HepG2 (cell line): ENCODE measurements around the gene ALDH3A2. TPM values are rescaled to one million over a fixed set of nuclear protein-coding genes. Genes with fewer than 3 reads are reported as not detected.

ENCODE experiments used
- AGO1 ChIP-seq: fragments of 200-400 bp; formaldehyde crosslinking; IDR thresholded peaks from 2 replicates; pipeline ENCODE4 v1.6.1; 2017; ENCODE audit warnings: mild to moderate bottlenecking, low read depth, low read length, moderate library complexity; ENCODE audit not compliant: poor library complexity, severe bottlenecking
- CREB1 ChIP-seq, 2 experiments: fragments of 450-650 bp in 1 of 2; IDR thresholded peaks; 2 replicates each; pipeline ENCODE4 v1.6.1; 2016 to 2017; ENCODE audit warnings: control low read depth in 1 of 2, mild to moderate bottlenecking in 1 of 2, missing compliant biosample characterization in 1 of 2, missing genetic modification characterization in 1 of 2
- ELF3 ChIP-seq: IDR thresholded peaks from 2 replicates; pipeline ENCODE4 v1.6.1; 2016; ENCODE audit warnings: missing genetic modification reagents, missing compliant biosample characterization
- EP300 ChIP-seq, 3 experiments: sonication (generic) in 1 of 3; formaldehyde crosslinking in 1 of 3; IDR thresholded peaks; 2 replicates each; pipeline versions ENCODE4 v1.5.1 to v1.6.1; 2011 to 2020; ENCODE audit warnings: low read depth in 2 of 3, low read length in 2 of 3, borderline replicate concordance in 1 of 3, improper control_type of control experiment in 1 of 3, mild to moderate bottlenecking in 1 of 3, missing genetic modification reagents in 1 of 3, moderate library complexity in 1 of 3
- HNF4A ChIP-seq: sonication (generic); formaldehyde crosslinking; IDR thresholded peaks from 2 replicates; pipeline ENCODE4 v1.4.0; 2020; ENCODE audit warnings: missing genetic modification reagents
- SMAD3 ChIP-seq: sonication (generic); formaldehyde crosslinking; IDR thresholded peaks from 2 replicates; pipeline ENCODE4 v1.4.0; 2020; ENCODE audit warnings: missing genetic modification reagents
- SMYD3 ChIP-seq: sonication (generic); formaldehyde crosslinking; IDR thresholded peaks from 2 replicates; pipeline ENCODE4 v1.8.1; 2023; ENCODE audit warnings: mild to moderate bottlenecking, missing genetic modification reagents
- YEATS2 ChIP-seq: sonication (generic); formaldehyde crosslinking; IDR thresholded peaks from 2 replicates; pipeline ENCODE4 v1.4.0; 2020; ENCODE audit warnings: missing genetic modification reagents, borderline replicate concordance
- ZFP62 ChIP-seq: sonication (generic); formaldehyde crosslinking; IDR thresholded peaks from 2 replicates; pipeline ENCODE4 v1.4.0; 2020; ENCODE audit warnings: missing genetic modification reagents
- ZNF543 ChIP-seq: sonication (generic); formaldehyde crosslinking; IDR thresholded peaks from 2 replicates; pipeline ENCODE4 v1.4.0; 2020; ENCODE audit warnings: mild to moderate bottlenecking, missing genetic modification reagents
- ZNF552 ChIP-seq: sonication (generic); formaldehyde crosslinking; IDR thresholded peaks from 2 replicates; pipeline ENCODE4 v1.9.0; 2022; ENCODE audit warnings: missing genetic modification reagents, mild to moderate bottlenecking, borderline replicate concordance
- polyA plus RNA-seq, 8 experiments: library from polyadenylated mRNA; depleted of rRNA in 3 of 8; stranded (reverse) in 7 of 8; unstranded in 1 of 8; fragments of >200 nt; fragmentation: Illumina TruSeq in 4 of 8; extraction: Trizol in 4 of 8; gene quantifications; 2 replicates each; pipeline versions ENCODE4 v1.2.1 to v1.2.3, GENCODE V29; 2011 to 2016; ENCODE audit warnings: low read depth in 4 of 8, missing spikeins in 1 of 8, mixed read lengths in 1 of 8; ENCODE audit not compliant: insufficient read depth in 1 of 8
- total RNA-seq, 5 experiments: library from RNA; depleted of rRNA; stranded (reverse); fragments of >200 nt; fragmentation: Illumina TruSeq; extraction: Trizol; gene quantifications; 2 replicates each; pipeline ENCODE4 v1.2.3, GENCODE V29; 2016; ENCODE audit warnings: low read depth in 1 of 5
- TF ChIP-seq, protein P1 (sequence below): sonication (generic); formaldehyde crosslinking; IDR thresholded peaks from 2 replicates; pipeline ENCODE4 v1.5.1; 2020; ENCODE audit warnings: missing genetic modification reagents, mild to moderate bottlenecking, borderline replicate concordance
- TF ChIP-seq, protein P2 (sequence below): sonication (generic); formaldehyde crosslinking; IDR thresholded peaks from 2 replicates; pipeline ENCODE4 v1.4.0; 2020; ENCODE audit warnings: missing genetic modification reagents, borderline replicate concordance
- TF ChIP-seq, protein P3 (sequence below): sonication (generic); formaldehyde crosslinking; conservative IDR thresholded peaks from 2 replicates; pipeline ENCODE4 v1.5.0; 2020; ENCODE audit warnings: missing genetic modification reagents

The ALDH3A2 gene
- total and polyA plus RNA-seq, 2 of the 13 experiments (the other 11 are each of a cell fraction or from before 2014, with no cell fraction given): 80.8 to 180 TPM

DNA sequence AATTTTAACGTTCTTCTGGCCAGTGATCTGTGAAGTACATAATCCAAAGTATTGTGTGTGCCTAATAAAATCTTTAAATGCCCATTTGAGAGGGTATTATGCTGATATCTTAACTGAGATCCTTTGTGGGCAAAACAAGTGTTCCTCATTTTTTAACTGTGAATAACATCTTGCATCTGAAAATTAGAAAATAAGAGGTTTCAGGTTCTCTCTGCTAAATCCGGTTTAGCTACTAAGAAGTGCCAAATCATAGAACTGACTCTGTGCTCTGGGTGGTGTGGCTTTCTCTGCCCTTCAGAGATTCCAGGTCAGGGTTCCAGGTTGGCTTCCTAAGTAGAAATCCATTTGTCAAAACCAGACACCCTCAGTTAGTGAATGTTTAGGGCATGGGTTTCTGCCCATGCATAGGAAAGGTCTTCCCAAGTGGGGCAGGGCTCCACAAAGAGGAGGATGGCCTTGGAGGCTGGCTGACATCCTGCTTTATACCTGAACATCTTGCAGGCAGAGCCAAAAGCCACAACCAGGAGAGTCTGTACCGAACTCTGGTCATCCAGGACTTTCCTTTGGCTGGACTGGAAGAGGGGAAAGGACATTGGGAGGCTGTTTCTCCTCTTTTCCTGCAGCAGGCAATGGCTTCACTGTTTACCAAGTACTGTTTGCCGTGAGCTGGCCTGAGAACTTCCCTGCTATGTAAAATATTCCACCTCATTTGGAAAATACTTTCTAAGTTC is 8.5 kb downstream of the ALDH3A2 start (continued):
- TF ChIP-seq, protein P1, sequence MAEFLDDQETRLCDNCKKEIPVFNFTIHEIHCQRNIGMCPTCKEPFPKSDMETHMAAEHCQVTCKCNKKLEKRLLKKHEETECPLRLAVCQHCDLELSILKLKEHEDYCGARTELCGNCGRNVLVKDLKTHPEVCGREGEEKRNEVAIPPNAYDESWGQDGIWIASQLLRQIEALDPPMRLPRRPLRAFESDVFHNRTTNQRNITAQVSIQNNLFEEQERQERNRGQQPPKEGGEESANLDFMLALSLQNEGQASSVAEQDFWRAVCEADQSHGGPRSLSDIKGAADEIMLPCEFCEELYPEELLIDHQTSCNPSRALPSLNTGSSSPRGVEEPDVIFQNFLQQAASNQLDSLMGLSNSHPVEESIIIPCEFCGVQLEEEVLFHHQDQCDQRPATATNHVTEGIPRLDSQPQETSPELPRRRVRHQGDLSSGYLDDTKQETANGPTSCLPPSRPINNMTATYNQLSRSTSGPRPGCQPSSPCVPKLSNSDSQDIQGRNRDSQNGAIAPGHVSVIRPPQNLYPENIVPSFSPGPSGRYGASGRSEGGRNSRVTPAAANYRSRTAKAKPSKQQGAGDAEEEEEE (CRISPR knock-in tag): no peak
- no peak for TF ChIP-seq CREB1 (IDR thresholded peaks at IDR 0.05)
- no peak for TF ChIP-seq CREB1 (CRISPR knock-in tag; IDR thresholded peaks at IDR 0.05)
- TF ChIP-seq AGO1: no peak
- TF ChIP-seq ZNF552: no peak
- TF ChIP-seq, protein P2, sequence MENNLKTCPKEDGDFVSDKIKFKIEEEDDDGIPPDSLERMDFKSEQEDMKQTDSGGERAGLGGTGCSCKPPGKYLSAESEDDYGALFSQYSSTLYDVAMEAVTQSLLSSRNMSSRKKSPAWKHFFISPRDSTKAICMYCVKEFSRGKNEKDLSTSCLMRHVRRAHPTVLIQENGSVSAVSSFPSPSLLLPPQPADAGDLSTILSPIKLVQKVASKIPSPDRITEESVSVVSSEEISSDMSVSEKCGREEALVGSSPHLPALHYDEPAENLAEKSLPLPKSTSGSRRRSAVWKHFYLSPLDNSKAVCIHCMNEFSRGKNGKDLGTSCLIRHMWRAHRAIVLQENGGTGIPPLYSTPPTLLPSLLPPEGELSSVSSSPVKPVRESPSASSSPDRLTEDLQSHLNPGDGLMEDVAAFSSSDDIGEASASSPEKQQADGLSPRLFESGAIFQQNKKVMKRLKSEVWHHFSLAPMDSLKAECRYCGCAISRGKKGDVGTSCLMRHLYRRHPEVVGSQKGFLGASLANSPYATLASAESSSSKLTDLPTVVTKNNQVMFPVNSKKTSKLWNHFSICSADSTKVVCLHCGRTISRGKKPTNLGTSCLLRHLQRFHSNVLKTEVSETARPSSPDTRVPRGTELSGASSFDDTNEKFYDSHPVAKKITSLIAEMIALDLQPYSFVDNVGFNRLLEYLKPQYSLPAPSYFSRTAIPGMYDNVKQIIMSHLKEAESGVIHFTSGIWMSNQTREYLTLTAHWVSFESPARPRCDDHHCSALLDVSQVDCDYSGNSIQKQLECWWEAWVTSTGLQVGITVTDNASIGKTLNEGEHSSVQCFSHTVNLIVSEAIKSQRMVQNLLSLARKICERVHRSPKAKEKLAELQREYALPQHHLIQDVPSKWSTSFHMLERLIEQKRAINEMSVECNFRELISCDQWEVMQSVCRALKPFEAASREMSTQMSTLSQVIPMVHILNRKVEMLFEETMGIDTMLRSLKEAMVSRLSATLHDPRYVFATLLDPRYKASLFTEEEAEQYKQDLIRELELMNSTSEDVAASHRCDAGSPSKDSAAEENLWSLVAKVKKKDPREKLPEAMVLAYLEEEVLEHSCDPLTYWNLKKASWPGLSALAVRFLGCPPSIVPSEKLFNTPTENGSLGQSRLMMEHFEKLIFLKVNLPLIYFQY (CRISPR knock-in tag): no peak
- no peak for TF ChIP-seq SMYD3 (CRISPR knock-in tag)
- 0 out of 2 replicates have a peak, but pooled peaks have one; percentile 39 for TF ChIP-seq ELF3 (CRISPR knock-in tag)
- TF ChIP-seq, protein P3, sequence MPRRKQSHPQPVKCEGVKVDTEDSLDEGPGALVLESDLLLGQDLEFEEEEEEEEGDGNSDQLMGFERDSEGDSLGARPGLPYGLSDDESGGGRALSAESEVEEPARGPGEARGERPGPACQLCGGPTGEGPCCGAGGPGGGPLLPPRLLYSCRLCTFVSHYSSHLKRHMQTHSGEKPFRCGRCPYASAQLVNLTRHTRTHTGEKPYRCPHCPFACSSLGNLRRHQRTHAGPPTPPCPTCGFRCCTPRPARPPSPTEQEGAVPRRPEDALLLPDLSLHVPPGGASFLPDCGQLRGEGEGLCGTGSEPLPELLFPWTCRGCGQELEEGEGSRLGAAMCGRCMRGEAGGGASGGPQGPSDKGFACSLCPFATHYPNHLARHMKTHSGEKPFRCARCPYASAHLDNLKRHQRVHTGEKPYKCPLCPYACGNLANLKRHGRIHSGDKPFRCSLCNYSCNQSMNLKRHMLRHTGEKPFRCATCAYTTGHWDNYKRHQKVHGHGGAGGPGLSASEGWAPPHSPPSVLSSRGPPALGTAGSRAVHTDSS (CRISPR knock-in tag): no peak
- TF ChIP-seq HNF4A (CRISPR knock-in tag): peak; percentile 28; the same call in 1 of the 2 replicates
- no peak for TF ChIP-seq ZNF543 (CRISPR knock-in tag)
- TF ChIP-seq ZFP62: no peak
- TF ChIP-seq YEATS2: no peak
- TF ChIP-seq EP300 (IDR thresholded peaks at IDR 0.05; ENCODE audit: low read depth in 2 of 2, low read length in 2 of 2): 0 out of 4 replicates have a peak, but pooled peaks of 1 of the 2 experiments have one; percentile 29
- TF ChIP-seq EP300 (CRISPR knock-in tag; IDR thresholded peaks at IDR 0.05; ENCODE audit: borderline replicate concordance): no peak
- no peak for TF ChIP-seq SMAD3 (CRISPR knock-in tag)
